HepG2 (cell line): Measurements from ENCODE around the gene OTP.

Source experiments
- EP300 ChIP-seq, 3 experiments: sonication (generic) in 1 of 3; formaldehyde crosslinking in 1 of 3; IDR thresholded peaks; 2 replicates each; pipeline versions ENCODE4 v1.5.1 to v1.6.1; 2011 to 2020; ENCODE audit warnings: low read depth in 2 of 3, low read length in 2 of 3, borderline replicate concordance in 1 of 3, improper control_type of control experiment in 1 of 3, mild to moderate bottlenecking in 1 of 3, missing genetic modification reagents in 1 of 3, moderate library complexity in 1 of 3
- TAF15 ChIP-seq: fragments of 200-400 bp; formaldehyde crosslinking; IDR thresholded peaks from one replicate; pipeline ENCODE4 v1.6.1; 2018; ENCODE audit warnings: mild to moderate bottlenecking, low read depth, low read length; ENCODE audit not compliant: poor library complexity, severe bottlenecking
- ZMYM3 ChIP-seq: sonication (generic); formaldehyde crosslinking; IDR thresholded peaks from 2 replicates; pipeline ENCODE4 v1.5.1; 2020; ENCODE audit warnings: mild to moderate bottlenecking, missing genetic modification reagents
- ZNF30 ChIP-seq: sonication (generic); formaldehyde crosslinking; IDR thresholded peaks from 2 replicates; pipeline ENCODE4 v1.5.0; 2020; ENCODE audit warnings: mild to moderate bottlenecking, missing genetic modification reagents

- TF ChIP-seq EP300 (IDR thresholded peaks at IDR 0.05; ENCODE audit: low read depth in 2 of 2, low read length in 2 of 2) (no peak), EP300 (CRISPR knock-in tag; IDR thresholded peaks at IDR 0.05; ENCODE audit: borderline replicate concordance) (no peak), TAF15 (no peak), ZNF30 (CRISPR knock-in tag) (no peak), ZMYM3 (CRISPR knock-in tag) (no peak)
These were observed 50.3 kb downstream of the OTP start for GRCh38 chr5:77588175-77588574.
